Esophagus muscularis mucosa (tissue), 4 donors: Measurements from ENCODE around the gene ANKS1B. TPM values are rescaled to one million over a fixed set of nuclear protein-coding genes. Genes with fewer than 3 reads are reported as not detected.

Source experiments
- DNase-seq: peaks from one replicate; pipeline ENCODE4 v3.0.0-alpha.2; 2017; ENCODE audit errors: extremely low spot score
- H3K27ac ChIP-seq, 4 donors: fragments of 200-600 bp; sonication (generic); replicated peaks in 1 of 4; 1 replicate in 3 of 4; 2 replicates in 1 of 4; pipeline ENCODE4 v1.5.1; 2016 to 2019; ENCODE audit warnings: mild to moderate bottlenecking in 1 of 4
- H3K27me3 ChIP-seq, 4 donors: fragments of 200-600 bp; sonication (generic); one replicate each; pipeline versions ENCODE4 v1.5.1 to v1.6.0; 2016 to 2019
- H3K36me3 ChIP-seq, 4 donors: fragments of 200-600 bp; sonication (generic); one replicate each; pipeline ENCODE4 v1.5.1; 2016 to 2019
- H3K4me1 ChIP-seq, 4 donors: fragments of 200-600 bp; sonication (generic); one replicate each; pipeline ENCODE4 v1.5.1; 2016 to 2019
- H3K4me3 ChIP-seq, 4 donors: fragments of 200-600 bp; sonication (generic); 1 replicate in 2 of 4; 2 replicates in 2 of 4; pipeline ENCODE4 v1.5.1; 2016 to 2019; ENCODE audit warnings: mild to moderate bottlenecking in 4 of 4, moderate library complexity in 1 of 4
- H3K9me3 ChIP-seq, 4 donors: fragments of 200-600 bp; sonication (generic); 1 replicate in 3 of 4; 2 replicates in 1 of 4; pipeline ENCODE4 v1.5.1; 2016 to 2019
- EP300 ChIP-seq: sonication (generic); formaldehyde crosslinking; IDR thresholded peaks from one replicate; pipeline ENCODE4 v1.6.1; 2017; ENCODE audit warnings: antibody characterized with exemption
- POLR2A ChIP-seq: fragments of 450-650 bp; IDR thresholded peaks from one replicate; pipeline ENCODE4 v1.6.1; 2017; ENCODE audit warnings: antibody characterized with exemption, moderate library complexity, mild to moderate bottlenecking, low read depth
- POLR2AphosphoS5 ChIP-seq, 2 donors: sonication (generic); formaldehyde crosslinking; IDR thresholded peaks; one replicate each; pipeline ENCODE4 v1.6.1; 2017; ENCODE audit warnings: antibody characterized with exemption in 2 of 2
- WGBS: methylation state at CpG from one replicate; pipeline ENCODE4 v1.1.5; 2018; 5-methylcytosine and 5-hydroxymethylcytosine counted together
- intact Hi-C: fragments of 100-400 bp; cut with DNase I; formaldehyde crosslinking; loops from one replicate; pipeline ENCODE4 v1.15.1; 2023
- total RNA-seq, 4 donors: library from RNA; depleted of rRNA; stranded (reverse); fragments of >200 nt; gene quantifications; one replicate each; pipeline versions ENCODE4 v1.1.0 to v1.2.1, GENCODE V29; 2016
- TF ChIP-seq, protein P1 (sequence below), 3 experiments: fragments of 200-600 bp in 2 of 3; fragments of 450-650 bp in 1 of 3; sonication (generic) in 2 of 3; IDR thresholded peaks; one replicate each; pipeline ENCODE4 v1.5.1; 2017 to 2019; ENCODE audit warnings: antibody characterized with exemption in 3 of 3, mild to moderate bottlenecking in 2 of 3, moderate library complexity in 1 of 3

The ANKS1B gene
- total RNA-seq, 4 donors from 2014 or later, result 20.4 to 28.7 (median 21.6) TPM

DNA sequence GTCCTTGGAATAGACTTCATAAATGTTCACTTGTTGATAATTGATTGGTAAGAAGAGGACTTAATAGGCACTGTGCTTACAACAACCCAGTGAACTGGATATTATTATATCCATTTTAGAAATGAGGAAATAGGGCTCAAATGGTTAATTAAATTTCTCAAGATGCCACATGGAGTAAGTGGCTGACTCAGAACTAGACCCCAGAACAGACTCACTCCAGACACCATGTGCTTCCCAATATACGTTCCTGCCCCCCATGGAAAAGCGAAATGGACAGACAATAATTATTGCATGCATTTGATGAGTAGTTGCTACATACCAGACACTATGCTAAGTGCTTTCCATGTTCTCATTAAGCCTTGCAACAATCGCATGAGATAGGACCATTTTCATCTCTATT, 895 bp upstream of the ANKS1B start:
- TF ChIP-seq, protein P1, sequence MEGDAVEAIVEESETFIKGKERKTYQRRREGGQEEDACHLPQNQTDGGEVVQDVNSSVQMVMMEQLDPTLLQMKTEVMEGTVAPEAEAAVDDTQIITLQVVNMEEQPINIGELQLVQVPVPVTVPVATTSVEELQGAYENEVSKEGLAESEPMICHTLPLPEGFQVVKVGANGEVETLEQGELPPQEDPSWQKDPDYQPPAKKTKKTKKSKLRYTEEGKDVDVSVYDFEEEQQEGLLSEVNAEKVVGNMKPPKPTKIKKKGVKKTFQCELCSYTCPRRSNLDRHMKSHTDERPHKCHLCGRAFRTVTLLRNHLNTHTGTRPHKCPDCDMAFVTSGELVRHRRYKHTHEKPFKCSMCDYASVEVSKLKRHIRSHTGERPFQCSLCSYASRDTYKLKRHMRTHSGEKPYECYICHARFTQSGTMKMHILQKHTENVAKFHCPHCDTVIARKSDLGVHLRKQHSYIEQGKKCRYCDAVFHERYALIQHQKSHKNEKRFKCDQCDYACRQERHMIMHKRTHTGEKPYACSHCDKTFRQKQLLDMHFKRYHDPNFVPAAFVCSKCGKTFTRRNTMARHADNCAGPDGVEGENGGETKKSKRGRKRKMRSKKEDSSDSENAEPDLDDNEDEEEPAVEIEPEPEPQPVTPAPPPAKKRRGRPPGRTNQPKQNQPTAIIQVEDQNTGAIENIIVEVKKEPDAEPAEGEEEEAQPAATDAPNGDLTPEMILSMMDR (IDR thresholded peaks at IDR 0.05), result no peak
- TF ChIP-seq POLR2A (no peak), EP300 (no peak)
- DNase-seq, result no peak
- Histone ChIP-seq H3K9me3 (no peaks in the 10 kb centered on the region), H3K4me3 (peak overlapping the region; percentile 64 to 80 (median 70)), H3K27me3 (no peaks in the 10 kb centered on the region), H3K27ac (peak overlapping the region; percentile 73 to 81 (median 78)), H3K36me3 (no peaks in the 10 kb centered on the region), H3K4me1 (peaks cover 0 to 27% (median 23%) of the 10 kb centered on the region in 4 donors)
- intact Hi-C loops, result no loop called here
- 34% methylated on average over 3 of the region's 3 CpGs for WGBS

DNA sequence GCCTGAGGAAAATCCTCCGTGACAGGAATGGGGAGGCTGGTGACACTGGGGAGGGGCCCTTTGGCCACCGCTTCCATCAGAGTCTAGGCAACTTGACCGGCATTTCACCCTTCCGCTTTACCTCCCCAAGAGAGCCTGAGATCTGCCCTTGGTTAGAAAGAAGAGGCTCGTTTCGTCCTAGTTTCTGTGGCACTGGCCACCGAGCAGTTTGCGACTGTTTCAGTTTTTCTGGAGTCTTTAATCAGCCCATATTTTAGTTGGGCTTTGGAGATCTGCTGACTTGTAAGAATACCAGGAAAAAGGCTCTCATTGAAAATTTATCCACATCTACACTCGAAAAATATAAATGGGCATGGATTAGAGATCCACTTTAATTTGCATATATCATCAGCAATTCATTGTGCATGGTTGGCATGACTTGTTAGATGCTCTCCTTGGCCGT, 414 bp upstream of the ANKS1B start:
- WGBS, result 3% methylated on average over 8 of the region's 10 CpGs
- Histone ChIP-seq H3K4me3 (peak overlapping the region; percentile 64 to 80 (median 70)), H3K9me3 (no peaks in the 10 kb centered on the region), H3K27me3 (no peaks in the 10 kb centered on the region), H3K36me3 (no peaks in the 10 kb centered on the region), H3K27ac (peak overlapping the region; percentile 73 to 81 (median 78)), H3K4me1 (peaks cover 0 to 27% (median 23%) of the 10 kb centered on the region in 4 donors)
- DNase-seq, result peak; percentile 72
- TF ChIP-seq EP300 (no peak), POLR2AphosphoS5 (IDR thresholded peaks at IDR 0.05) (peak in 1 of 2 donors; percentile 0)
- intact Hi-C loops, result no loop called here

DNA sequence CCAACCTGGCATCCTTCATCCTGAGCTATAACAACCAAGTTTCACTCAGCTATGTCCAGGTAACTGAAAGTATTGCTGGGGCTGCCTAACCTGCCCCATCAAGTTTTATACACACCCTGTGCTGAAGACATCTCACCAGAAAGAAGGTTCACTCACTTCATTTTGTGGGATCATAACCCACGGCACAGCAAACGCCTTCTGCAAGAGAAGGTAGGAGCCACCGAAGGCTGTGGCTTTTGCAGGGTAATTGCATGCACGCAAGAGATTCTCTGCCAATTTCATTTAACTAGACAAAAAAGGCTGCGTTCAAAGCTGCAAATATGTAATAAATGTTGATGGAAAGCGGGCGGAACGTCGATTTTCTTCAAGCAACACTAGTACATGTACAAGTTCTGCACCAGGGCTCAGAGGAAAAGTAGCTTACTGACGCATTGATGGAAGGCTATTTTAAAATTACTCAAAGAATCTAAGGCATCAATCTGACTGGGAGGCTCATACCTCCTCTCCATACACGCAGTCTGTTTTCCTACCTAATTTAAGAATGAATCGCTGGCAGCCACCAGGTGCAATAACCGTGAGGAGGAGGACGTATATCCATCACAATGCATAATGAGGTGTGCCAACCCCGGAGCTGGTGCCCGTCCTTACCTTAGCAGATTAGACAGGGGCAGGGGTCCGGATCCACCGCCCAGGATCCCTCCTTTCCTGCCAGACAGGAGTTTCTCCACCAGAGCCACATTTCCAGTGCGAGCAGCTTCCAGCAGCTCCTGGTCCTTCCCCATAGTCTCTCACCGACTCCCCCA, 1.1 kb downstream of the ANKS1B start:
- no peak for DNase-seq
- Histone ChIP-seq H3K4me3 (peak overlapping the region; percentile 64 to 80 (median 70)), H3K4me1 (peaks cover 0 to 27% (median 26%) of the 10 kb centered on the region in 4 donors), H3K9me3 (no peaks in the 10 kb centered on the region), H3K27ac (peak overlapping the region; percentile 76 to 86 (median 83)), H3K27me3 (no peaks in the 10 kb centered on the region), H3K36me3 (no peaks in the 10 kb centered on the region)
- TF ChIP-seq POLR2AphosphoS5 (IDR thresholded peaks at IDR 0.05) (no peak), POLR2A (no peak), EP300 (no peak)
- TF ChIP-seq, protein P1 (IDR thresholded peaks at IDR 0.05), result no peak
- 23% methylated on average over 14 of the region's 20 CpGs for WGBS
- intact Hi-C loops, result loop anchor here (5.0 kb wide), 2 partner anchors 66 to 171 kb away; no protein-coding TSS in a partner anchor

DNA sequence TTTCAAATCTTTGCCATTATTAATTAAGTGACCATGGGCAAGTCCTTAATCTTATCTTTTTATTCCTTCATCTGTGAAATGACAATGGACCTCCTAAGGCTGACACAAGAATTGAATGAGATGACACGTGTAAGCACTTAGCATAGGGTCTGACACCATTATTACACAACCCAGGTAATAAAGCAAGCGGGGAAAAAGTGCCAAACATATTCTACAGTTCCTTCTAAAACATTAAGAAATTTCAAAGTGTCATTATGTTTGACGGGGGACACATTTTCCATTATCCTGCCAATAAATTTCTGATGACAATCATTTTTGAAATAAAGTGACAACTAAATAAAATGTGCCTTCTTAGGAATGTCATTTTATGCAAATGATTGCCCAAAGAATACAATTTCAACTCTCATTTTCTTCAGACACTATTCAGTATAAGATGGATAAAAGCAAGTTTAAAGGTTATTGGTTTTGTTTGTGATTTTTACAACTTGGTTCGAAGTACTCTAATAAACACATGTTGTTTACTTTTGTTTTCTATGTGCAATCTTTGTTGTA, 3.0 kb downstream of the ANKS1B start:
- WGBS, result 89% methylated on average over 4 of the region's 4 CpGs
- DNase-seq, result no peak
- intact Hi-C loops, result loop anchor here (5.0 kb wide), 2 partner anchors 64 to 169 kb away; no protein-coding TSS in a partner anchor
- H3K36me3 ChIP-seq, result no peaks in the 10 kb centered on the region
- TF ChIP-seq EP300 (no peak), POLR2AphosphoS5 (IDR thresholded peaks at IDR 0.05) (no peak), POLR2A (no peak)
- TF ChIP-seq, protein P1 (IDR thresholded peaks at IDR 0.05), result no peak
- H3K27me3 ChIP-seq, result no peaks in the 10 kb centered on the region
- H3K4me1 ChIP-seq, result peaks cover 0 to 36% (median 33%) of the 10 kb centered on the region in 4 donors
- H3K4me3 ChIP-seq, result no peak overlapping the region
- H3K9me3 ChIP-seq, result no peaks in the 10 kb centered on the region
- no peak overlapping the region for H3K27ac ChIP-seq

DNA sequence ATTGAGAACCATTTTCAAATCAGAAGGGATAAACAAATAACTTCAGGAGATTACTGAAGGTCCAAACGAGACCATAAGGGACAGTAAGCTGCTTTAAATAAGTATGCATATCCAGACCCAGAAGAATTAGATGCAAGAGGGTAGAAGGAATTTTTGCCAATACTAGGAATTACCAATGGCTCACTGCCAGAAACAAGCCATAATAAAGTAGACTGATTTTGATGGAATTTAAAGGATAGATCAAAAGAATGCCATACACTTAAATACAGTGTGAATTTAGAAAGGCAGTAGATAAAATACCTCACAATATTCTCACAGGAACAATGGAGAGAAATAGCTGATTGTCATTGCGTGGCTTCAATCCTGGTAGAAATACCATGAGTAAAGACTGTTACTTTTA, 5.3 kb downstream of the ANKS1B start:
- H3K9me3 ChIP-seq, result no peaks in the 10 kb centered on the region
- WGBS, result 71% methylated on average over 2 of the region's 2 CpGs
- no peaks in the 10 kb centered on the region for H3K36me3 ChIP-seq
- H3K27me3 ChIP-seq, result no peaks in the 10 kb centered on the region
- DNase-seq, result no peak
- H3K4me1 ChIP-seq, result peaks cover 0 to 29% (median 26%) of the 10 kb centered on the region in 4 donors
- no peak overlapping the region for H3K27ac ChIP-seq
- intact Hi-C loops, result no loop called here
- no peak overlapping the region for H3K4me3 ChIP-seq
- TF ChIP-seq POLR2AphosphoS5 (IDR thresholded peaks at IDR 0.05), result no peak
- no peak for TF ChIP-seq POLR2A
- TF ChIP-seq, protein P1 (IDR thresholded peaks at IDR 0.05), result no peak
- no peak for TF ChIP-seq EP300
